Small intestine (tissue), 7 donors: ENCODE data around the gene IFT88. TPM values are rescaled to one million over a fixed set of nuclear protein-coding genes. Genes with fewer than 3 reads are reported as not detected.

Experiments used
- DNase-seq, 2 donors: peaks; one replicate each; pipeline versions ENCODE4 v3.0.0 to v3.0.0-alpha.2; 2013
- FAIRE-seq: peaks from 2 replicates; lab custom pipeline; 2012; peaks lifted over from hg19 to GRCh38; lab: Jason Lieb, UNC
- H3K27ac ChIP-seq, 3 donors: one replicate each; pipeline ENCODE4 v1.5.1; 2013; ENCODE audit warnings: low read length in 2 of 3, mild to moderate bottlenecking in 2 of 3, control low read depth in 1 of 3, inconsistent platforms in 1 of 3, low read depth in 1 of 3, moderate library complexity in 1 of 3
- H3K27me3 ChIP-seq, 3 donors: one replicate each; pipeline ENCODE4 v1.6.1; 2013; ENCODE audit warnings: low read length in 3 of 3, inconsistent platforms in 1 of 3; ENCODE audit not compliant: control insufficient read depth in 3 of 3, insufficient read depth in 3 of 3
- H3K36me3 ChIP-seq, 3 donors: one replicate each; pipeline ENCODE4 v1.6.1; 2013; ENCODE audit warnings: low read length in 3 of 3, inconsistent platforms in 1 of 3, low read depth in 1 of 3, mild to moderate bottlenecking in 1 of 3, moderate library complexity in 1 of 3; ENCODE audit not compliant: control insufficient read depth in 3 of 3, insufficient read depth in 2 of 3
- H3K4me1 ChIP-seq, 3 donors: one replicate each; pipeline ENCODE4 v1.6.1; 2013; ENCODE audit warnings: low read length in 2 of 3, inconsistent platforms in 1 of 3, low read depth in 1 of 3, mild to moderate bottlenecking in 1 of 3, moderate library complexity in 1 of 3; ENCODE audit not compliant: control insufficient read depth in 3 of 3, insufficient read depth in 2 of 3
- H3K4me3 ChIP-seq, 3 donors: one replicate each; pipeline ENCODE4 v1.5.1; 2013; ENCODE audit warnings: low read length in 3 of 3, control low read depth in 1 of 3, inconsistent platforms in 1 of 3, low read depth in 1 of 3, mild to moderate bottlenecking in 1 of 3, moderate library complexity in 1 of 3
- H3K9me3 ChIP-seq, 2 donors: one replicate each; pipeline ENCODE4 v1.6.1; 2013; ENCODE audit warnings: low read depth in 1 of 2, low read length in 1 of 2; ENCODE audit not compliant: control insufficient read depth in 2 of 2, insufficient read depth in 1 of 2
- WGBS, 3 donors: extraction: QIAGEN DNeasy Blood & Tissue Kit; methylation state at CpG; one replicate each; pipeline ENCODE4 v1.1.7; 2013; 5-methylcytosine and 5-hydroxymethylcytosine counted together
- polyA plus RNA-seq, 4 donors: library from polyadenylated mRNA; stranded (reverse) in 3 of 4; unstranded in 1 of 4; fragments of 200-250 nt in 3 of 4; fragments of 120-200 nt in 1 of 4; gene quantifications; one replicate each; pipeline versions ENCODE4 v1.2.1 to v1.2.3, GENCODE V29; 2013
- donor health status: healthy with polysubstance abuse.
- donor health status: control.
- donor health status: control.
- donor health status: Bipolar disorder and iron deficiency.
- donor health status: healthy.

IFT88 gene
- polyA plus RNA-seq, 4 donors, result 11.0 to 21.4 (median 13.5) TPM

DNA sequence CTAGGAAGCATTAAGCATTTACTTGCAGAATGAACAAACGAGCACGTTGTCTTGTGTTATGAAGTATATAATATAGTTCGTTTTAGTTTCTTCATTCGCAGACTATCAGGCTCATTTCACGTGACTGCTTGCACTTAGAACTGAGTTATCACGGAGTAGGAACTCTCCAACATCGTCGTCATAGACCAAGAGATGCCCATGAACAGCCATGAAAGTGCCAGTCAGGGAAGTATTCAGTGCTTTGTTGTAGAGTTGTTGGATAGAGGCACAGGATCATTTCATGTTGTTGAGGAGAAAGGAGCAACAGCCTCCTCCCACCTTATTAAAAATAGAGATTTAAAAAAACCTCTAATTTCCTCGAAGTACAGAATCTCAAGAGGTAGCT, 135.6 kb downstream of the IFT88 start:
- peak overlapping the region in 2 of 3 donors; percentile 66 to 69 for H3K4me3 ChIP-seq
- no peaks in the 10 kb centered on the region for H3K36me3 ChIP-seq
- FAIRE-seq (no peak), DNase-seq (peak; percentile 81)
- peaks cover 0 to 3% (median 0%) of the 10 kb centered on the region in 3 donors for H3K4me1 ChIP-seq
- H3K27me3 ChIP-seq, result peaks cover 0 to 3% (median 0%) of the 10 kb centered on the region in 3 donors
- 8 to 19% (median 13%) methylated on average over 9 of the region's 9 CpGs for WGBS, 3 donors
- peak overlapping the region in 2 of 3 donors; percentile 69 to 79 for H3K27ac ChIP-seq
- H3K9me3 ChIP-seq, result no peaks in the 10 kb centered on the region

DNA sequence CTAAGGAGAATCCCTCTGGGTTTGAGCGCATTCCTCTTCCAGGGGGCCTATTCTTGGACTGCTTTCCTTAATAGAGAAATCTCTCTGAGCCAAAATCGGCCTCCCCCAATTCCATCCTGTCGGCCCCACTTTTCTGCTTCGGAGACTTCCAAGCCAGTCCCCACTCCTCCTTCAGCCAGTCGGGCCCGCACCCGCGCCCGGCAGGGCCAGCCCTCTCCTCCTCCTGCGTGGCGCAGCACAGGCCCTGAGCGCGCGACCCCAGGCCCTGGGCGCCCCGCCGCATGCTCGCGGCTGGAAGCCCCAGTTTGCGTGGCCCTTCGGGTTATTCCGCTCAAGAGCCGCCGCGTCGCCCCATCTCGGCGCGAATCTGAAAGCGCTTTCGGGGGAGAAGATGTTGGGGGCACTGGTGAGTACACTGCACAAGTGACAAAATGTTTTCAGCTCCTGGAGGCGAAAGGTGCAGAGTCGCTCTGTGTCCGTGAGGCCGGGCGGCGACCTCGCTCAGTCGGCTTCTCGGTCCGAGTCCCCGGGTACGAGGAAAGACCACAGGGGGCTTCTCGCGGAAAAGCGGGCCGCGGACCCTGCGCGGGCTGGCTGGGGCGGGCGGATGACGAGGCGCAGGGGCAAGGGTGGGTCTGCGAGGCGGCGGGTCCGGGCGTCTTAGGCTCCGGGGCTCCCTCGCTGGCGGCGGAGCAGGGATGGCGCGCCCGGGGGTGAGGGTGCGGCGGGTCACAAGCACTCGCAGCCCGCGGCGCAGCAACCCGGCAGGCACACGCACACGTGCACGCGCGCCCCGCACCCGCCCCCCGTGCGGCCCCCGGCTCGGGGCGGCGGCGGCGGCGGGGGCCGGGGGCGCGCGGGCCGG, 136.2 kb downstream of the IFT88 start, which contains the start of gene IL17D:
Gene IL17D, plus strand, starts transcription at position 785 of the 865 bp plus-strand sequence. CDS start 303 bp downstream, outside the sequence.
- peak; percentile 33 to 81 for DNase-seq
- Histone ChIP-seq H3K4me1 (peaks cover 0 to 3% (median 0%) of the 10 kb centered on the region in 3 donors), H3K36me3 (no peaks in the 10 kb centered on the region), H3K4me3 (peak within 1 kb of the TSS; percentile 60 to 69 (median 66)), H3K9me3 (no peaks in the 10 kb centered on the region), H3K27ac (peak within 1 kb of the TSS; percentile 22 to 79 (median 69)), H3K27me3 (peaks cover 0 to 3% (median 0%) of the 10 kb centered on the region in 3 donors)
- WGBS, 3 donors, result 1% methylated on average over 57 to 94 of the region's 94 CpGs
- no peak for FAIRE-seq

DNA sequence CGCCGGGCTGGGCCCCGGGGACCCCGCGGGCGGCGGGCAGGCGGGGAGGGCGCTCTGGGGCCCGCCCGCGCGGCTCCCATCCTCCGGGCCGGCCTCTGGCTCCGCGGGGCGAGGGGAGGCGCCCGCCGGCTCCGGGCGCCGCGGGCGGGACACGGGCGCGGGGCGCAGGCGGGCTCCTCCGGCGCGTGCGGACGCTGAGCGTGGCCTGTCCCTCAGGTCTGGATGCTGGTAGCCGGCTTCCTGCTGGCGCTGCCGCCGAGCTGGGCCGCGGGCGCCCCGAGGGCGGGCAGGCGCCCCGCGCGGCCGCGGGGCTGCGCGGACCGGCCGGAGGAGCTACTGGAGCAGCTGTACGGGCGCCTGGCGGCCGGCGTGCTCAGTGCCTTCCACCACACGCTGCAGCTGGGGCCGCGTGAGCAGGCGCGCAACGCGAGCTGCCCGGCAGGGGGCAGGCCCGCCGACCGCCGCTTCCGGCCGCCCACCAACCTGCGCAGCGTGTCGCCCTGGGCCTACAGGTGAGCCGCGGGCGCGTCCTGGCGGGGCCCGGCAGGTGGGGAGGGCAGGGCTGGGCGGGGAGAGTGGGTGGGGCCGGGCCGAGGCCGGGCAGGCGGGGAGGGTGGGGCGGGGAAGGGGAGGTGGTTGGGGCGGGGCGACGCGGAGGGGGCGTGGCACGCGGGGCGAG, 137.0 kb downstream of the IFT88 start:
- H3K9me3 ChIP-seq, result no peaks in the 10 kb centered on the region
- FAIRE-seq, result no peak
- H3K4me3 ChIP-seq, result peak overlapping the region in 2 of 3 donors; percentile 60 to 66
- H3K4me1 ChIP-seq, result peaks cover 0 to 3% (median 0%) of the 10 kb centered on the region in 3 donors
- H3K27ac ChIP-seq, result no peak overlapping the region
- WGBS, 3 donors, result 0 to 1% (median 0%) methylated on average over 20 to 98 of the region's 98 CpGs
- peak; percentile 88 to 95 for DNase-seq
- H3K27me3 ChIP-seq, result peaks cover 0 to 3% (median 0%) of the 10 kb centered on the region in 3 donors
- no peaks in the 10 kb centered on the region for H3K36me3 ChIP-seq

DNA sequence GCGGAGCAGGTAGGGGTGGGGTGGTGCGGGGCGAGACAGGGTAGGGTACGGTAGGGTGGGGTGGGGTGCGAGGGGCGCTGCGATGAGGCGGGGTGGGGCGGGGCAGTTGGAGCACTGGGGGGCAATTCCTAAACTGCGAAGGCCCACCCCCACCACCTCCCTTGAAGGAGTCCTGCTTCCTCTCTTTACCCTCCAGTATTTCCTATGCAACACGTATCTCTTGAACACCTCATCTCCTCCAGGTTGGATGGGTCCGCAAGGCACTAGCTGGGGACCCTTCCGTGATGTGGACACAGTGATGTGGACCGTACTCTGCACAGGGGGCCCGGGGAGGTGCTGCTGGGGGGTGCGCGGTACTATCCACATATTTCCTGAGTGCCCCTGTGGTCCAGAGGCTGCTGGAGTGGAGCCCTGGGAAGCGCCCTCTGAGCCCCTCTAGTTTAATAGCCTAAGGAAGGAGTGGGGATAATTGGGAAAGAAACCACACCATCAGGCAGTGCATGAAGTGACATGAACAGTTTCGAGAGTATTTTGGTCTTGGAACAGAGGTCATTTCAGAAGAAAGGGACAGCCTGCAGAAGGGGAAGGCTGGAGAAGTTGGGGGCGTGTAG, 137.6 kb downstream of the IFT88 start:
- Histone ChIP-seq H3K36me3 (no peaks in the 10 kb centered on the region), H3K27ac (peak overlapping the region in 1 of 3 donors; percentile 17), H3K9me3 (no peaks in the 10 kb centered on the region), H3K4me1 (peaks cover 0 to 3% (median 0%) of the 10 kb centered on the region in 3 donors), H3K27me3 (peaks cover 0 to 3% (median 0%) of the 10 kb centered on the region in 3 donors), H3K4me3 (peak overlapping the region in 2 of 3 donors; percentile 6 to 66)
- WGBS, 3 donors, result 24 to 33% (median 24%) methylated on average over 10 to 17 of the region's 20 CpGs
- peak in 1 of 2 donors; percentile 44 for DNase-seq
- no peak for FAIRE-seq

DNA sequence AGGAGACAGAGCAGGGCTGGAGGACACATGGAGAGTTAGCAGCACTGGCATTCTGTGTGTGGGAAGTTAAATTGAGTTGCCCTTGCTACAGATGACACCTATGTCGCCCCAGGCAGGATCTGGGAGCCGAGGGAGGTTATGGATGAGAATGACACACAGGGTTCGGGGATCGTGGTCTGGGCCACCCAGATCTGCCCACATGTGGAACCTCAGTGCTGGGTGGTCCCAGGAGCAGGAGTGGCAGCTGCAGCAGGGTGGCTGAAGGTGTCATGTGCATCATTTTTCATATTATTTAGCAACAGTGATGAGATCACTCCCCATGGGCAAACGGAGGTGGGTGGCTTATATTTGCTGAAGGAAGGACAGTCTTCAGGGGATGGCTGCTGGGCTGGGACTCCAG, 139.7 kb downstream of the IFT88 start:
- WGBS, 3 donors, result 88 to 96% (median 90%) methylated on average over 5 of the region's 5 CpGs
- Histone ChIP-seq H3K4me1 (peaks cover 0 to 3% (median 0%) of the 10 kb centered on the region in 3 donors), H3K27me3 (no peaks in the 10 kb centered on the region), H3K9me3 (no peaks in the 10 kb centered on the region), H3K4me3 (no peak overlapping the region), H3K27ac (no peak overlapping the region), H3K36me3 (no peaks in the 10 kb centered on the region)
- DNase-seq (no peak), FAIRE-seq (no peak)

DNA sequence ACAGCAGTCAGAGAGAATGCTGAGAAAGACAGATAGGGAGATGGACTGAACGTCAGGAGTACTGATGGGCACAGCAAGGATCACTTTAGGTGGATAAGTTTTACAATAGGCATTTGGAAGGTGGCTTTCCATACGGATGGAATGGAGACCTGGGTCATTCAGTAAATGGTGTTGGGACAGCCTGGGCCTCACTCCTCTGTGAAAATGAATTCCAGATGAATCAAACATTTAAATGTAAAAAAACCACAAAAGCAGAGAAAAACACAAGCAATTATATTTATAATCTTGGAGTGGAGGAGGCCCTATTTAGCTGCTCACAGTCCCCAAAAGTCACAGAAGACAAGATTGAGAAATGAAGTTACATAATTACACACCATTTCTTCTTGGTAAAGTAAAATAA, 141.3 kb downstream of the IFT88 start:
- FAIRE-seq (no peak), DNase-seq (no peak)
- Histone ChIP-seq H3K36me3 (no peaks in the 10 kb centered on the region), H3K4me3 (no peak overlapping the region), H3K27me3 (peaks cover 0 to 5% (median 0%) of the 10 kb centered on the region in 3 donors), H3K9me3 (no peaks in the 10 kb centered on the region), H3K4me1 (peaks cover 0 to 3% (median 0%) of the 10 kb centered on the region in 3 donors), H3K27ac (no peak overlapping the region)
- 60 to 74% (median 64%) methylated on average over 2 of the region's 2 CpGs for WGBS, 3 donors

DNA sequence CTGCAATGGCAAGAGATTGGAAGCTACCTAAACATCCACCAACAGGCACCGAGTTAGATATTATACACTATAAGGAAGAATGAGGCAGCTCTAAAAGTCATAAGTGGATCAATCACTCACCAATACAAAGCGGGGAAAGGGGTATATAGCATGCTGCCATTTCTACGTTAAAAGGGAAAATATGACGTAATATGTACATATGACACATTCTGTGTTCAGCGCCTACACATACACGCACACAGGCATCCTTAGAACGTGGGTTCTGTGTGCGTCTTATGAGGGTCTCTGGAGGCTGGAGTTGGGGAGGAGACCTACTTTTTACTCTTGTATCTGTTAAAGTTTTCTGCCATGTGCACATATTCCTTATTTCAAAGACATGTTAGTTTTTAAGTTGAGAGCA, 142.4 kb downstream of the IFT88 start:
- no peak overlapping the region for H3K4me3 ChIP-seq
- FAIRE-seq, result no peak
- H3K27ac ChIP-seq, result no peak overlapping the region
- 88 to 93% (median 91%) methylated on average over 8 of the region's 8 CpGs for whole genome bisulfite sequencing, 3 donors
- H3K9me3 ChIP-seq, result no peaks in the 10 kb centered on the region
- no peaks in the 10 kb centered on the region for H3K36me3 ChIP-seq
- DNase-seq, result no peak
- peaks cover 0 to 3% (median 0%) of the 10 kb centered on the region in 3 donors for H3K4me1 ChIP-seq
- H3K27me3 ChIP-seq, result peaks cover 0 to 5% (median 0%) of the 10 kb centered on the region in 3 donors

DNA sequence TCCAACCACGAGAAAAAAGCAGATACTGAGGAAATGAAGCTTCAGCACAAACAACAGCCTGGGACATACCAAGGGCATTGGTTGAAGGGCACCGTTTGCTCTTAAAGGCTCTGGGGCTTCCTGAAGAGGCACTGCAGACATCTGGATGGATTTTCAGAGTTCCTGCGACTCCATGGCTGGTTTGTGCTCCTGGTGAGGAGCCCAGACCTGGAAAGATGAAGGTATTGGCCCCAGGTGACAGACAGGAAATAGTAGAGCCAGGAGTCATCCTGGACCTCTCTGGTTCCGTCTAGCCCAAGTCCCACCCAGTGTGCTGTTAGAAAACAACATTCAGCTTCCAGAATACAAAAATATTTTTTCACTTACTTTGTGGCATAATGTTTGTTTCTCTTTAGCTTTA, 142.8 kb downstream of the IFT88 start:
- no peak overlapping the region for H3K4me3 ChIP-seq
- peaks cover 0 to under 1% (median 0%) of the 10 kb centered on the region in 3 donors for H3K4me1 ChIP-seq
- peaks cover 0 to 5% (median 0%) of the 10 kb centered on the region in 3 donors for H3K27me3 ChIP-seq
- WGBS, 3 donors, result 57 to 76% (median 64%) methylated on average over 4 of the region's 4 CpGs
- no peaks in the 10 kb centered on the region for H3K36me3 ChIP-seq
- no peaks in the 10 kb centered on the region for H3K9me3 ChIP-seq
- DNase-seq, result no peak
- FAIRE-seq, result no peak
- H3K27ac ChIP-seq, result no peak overlapping the region
